Forelimb muscle (tissue), 1 donor: ENCODE data around the gene AKAP6. TPM values are rescaled to one million over a fixed set of nuclear protein-coding genes. Genes with fewer than 3 reads are reported as not detected.
"Not testable (repeated sequence)": the region's sequence is repeated elsewhere in the genome, so short reads cannot be mapped to it uniquely, and the experiment has no call there.

ENCODE experiments used
- DNase-seq: peaks from one replicate; pipeline ENCODE4 v3.0.0-alpha.2; 2013; ENCODE audit warnings: low read depth
- polyA plus RNA-seq: library from polyadenylated mRNA; unstranded; fragments of 120-200 nt; gene quantifications from one replicate; pipeline ENCODE4 v1.2.1, GENCODE V29; 2013; ENCODE audit not compliant: insufficient read length

AKAP6 gene
- polyA plus RNA-seq, 1 donor = 64.6 TPM

GRCh38 chr14:32744811-32745445 is 415.8 kb downstream of the AKAP6 start:
- no peak for DNase-seq

DNA sequence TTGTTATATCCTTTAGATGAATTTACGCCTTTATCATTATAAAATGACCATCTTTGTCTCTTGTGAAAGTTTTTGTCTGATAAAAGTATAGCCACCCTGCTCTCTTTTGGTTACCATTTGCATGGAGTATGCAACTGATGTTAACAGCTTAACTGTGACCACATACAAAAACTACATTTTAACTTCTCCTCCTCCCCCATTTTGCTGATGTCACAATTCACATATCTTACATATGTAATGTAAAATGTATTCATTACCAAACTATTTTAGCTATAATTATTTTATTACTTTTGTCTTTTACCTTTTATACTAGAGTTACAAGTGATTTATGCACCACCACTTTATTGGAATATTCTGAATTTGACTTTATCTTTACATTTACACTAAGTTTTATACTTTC is 425.1 kb downstream of the AKAP6 start:
- no peak for DNase-seq

DNA sequence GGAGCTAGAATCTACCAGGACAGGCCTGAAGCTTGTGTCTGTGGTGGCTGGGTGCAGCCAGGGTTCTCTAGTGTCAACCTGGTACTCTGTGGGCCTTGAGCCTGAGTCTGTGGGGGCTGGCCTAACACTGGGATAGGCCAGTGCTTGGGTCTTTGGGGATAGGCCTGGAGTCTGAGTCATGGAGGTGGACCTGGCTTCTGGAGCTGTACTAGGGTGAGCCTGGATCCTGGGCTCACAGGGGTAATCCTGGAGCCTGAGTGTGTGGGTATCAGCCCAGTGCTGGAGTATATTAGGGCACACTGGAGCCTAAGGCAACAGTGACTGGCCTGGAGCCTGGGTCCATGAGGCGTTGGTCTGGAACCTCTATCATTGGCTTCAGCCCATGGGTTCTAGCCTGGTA is 427.1 kb downstream of the AKAP6 start:
- DNase-seq = no peak

DNA sequence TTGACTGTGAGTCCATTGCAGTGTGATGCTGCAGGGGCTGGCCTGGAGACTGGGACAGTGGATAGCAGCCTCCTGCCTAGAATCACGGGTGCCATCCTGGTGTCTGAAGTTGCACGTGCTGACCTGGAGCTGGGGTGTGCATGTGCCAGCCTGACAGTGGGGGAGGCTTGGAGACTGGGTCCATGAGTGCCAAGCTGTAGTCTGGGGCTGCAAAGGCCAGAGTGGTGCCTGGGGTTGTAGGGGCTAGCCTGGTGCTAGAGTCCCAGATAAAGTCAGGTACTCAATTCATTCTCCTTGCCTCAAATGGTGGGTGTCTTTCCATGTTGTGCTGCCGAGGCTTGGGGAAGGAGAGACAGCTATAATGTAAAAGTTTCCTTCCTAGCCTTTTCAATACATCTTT is 427.7 kb downstream of the AKAP6 start:
- DNase-seq = no peak

DNA sequence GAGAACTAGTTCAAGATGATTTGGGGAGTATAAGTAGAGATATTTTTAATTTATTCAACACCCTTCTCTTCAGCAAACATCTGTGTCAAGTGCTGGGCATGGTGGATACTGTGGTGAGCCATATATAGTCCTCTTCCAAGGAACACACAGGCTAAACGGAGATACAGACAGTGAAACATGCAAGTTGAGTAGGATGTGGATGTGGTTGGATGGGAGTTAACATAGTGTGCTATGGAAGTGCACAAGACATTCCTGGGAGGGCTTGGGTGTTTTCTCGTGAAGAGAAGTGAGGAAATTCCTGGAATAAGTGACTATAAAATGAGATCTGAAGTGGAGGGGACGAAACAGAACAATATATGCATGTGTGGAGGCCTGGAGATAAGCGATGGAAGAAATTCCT is 428.5 kb downstream of the AKAP6 start:
- no peak for DNase-seq

DNA sequence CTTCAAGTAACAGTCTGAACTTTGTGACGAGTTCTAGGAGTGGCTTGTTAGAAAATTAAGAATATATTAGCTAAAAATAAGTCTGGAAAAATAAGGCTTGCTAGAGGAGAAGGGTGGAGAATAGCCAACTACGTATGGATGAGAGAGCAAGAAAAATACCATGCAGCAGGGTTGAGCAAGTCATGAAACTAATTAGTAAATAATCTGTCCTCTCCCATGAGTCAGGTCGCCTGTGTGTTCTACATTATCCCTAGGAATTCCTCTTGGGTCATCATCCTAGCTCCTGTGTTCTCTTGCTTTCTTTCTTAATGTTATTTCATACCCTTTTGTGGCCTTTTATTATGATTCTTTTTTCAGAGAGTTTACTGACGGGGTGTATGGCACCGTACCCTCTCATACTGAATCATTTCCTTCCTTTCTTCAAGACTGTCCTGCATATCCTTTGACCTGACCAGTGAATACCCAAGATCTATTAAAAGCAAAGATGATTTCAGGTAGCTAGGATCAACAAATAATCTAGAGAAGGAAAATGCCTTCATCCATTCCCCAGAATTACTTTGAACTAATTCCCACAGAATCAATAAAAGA is 432.4 kb downstream of the AKAP6 start:
- no peak for DNase-seq

DNA sequence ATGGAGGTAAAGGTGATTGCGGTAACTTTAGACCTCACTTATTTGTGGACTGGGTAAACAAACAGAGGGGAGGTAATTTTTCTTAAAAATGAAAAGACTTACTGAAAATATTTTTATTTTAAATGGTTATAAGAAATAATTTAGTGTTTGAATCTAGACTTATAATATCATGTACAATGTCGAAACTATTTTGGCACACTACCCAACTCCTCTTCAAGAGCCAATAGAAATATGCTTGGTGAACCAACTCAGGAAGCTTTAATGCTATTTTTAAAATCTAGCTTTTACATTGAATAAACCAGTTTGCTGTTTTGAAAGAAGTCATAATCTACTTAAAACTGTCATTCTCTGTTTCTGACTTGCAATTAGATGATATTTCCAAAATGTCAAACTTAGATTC is 433.8 kb downstream of the AKAP6 start:
- no peak for DNase-seq

- no peak for DNase-seq
Measured at GRCh38 chr14:32763673-32764072, 434.6 kb downstream of the AKAP6 start.

- no peak for DNase-seq
Measured at GRCh38 chr14:32764131-32764530, 435.0 kb downstream of the AKAP6 start.

- no peak for DNase-seq
Measured at GRCh38 chr14:32770422-32770821, 441.3 kb downstream of the AKAP6 start.

GRCh38 chr14:32774214-32774613 is 445.1 kb downstream of the AKAP6 start:
- no peak for DNase-seq

DNA sequence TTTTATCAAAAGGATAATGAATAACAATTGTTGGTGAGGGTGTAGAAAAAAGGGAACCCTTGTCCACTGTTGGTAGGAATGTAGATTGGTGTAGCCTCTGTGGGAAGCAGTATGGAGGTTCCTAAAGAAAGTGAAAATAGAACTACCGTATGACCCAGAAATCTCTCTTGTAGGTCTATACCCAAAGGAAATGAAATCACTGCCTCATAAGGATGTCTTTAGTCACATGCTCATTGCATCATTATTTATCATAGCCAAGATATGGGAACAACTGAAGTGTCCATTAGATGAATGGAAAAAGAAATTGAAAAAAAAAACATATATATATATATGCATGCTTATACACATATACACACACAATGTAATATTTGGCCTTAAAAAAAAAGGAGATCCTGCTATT is 450.7 kb downstream of the AKAP6 start:
- no peak for DNase-seq

- no peak for DNase-seq
Measured at GRCh38 chr14:32784405-32784804, 455.3 kb downstream of the AKAP6 start.

GRCh38 chr14:32785585-32785984 is 456.5 kb downstream of the AKAP6 start:
- DNase-seq = no peak

DNA sequence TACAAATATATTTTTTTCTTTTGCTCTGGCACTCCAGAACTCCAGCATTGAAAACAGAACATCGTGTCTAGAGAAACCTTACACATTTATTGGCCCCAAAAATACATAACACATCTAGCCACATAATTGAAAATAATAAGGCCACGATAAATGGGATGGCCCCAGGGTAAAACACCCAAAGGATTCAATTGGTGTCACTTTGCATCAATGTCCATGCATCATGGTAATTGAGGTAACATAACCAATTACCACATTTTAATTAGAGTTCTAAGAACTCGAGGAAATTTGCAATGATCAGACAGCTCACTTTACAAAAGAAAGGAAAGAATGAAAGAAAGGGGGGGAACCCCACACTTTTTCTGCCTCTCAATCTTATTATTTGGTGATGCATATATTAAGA is 457.8 kb downstream of the AKAP6 start:
- DNase-seq = no peak

- not testable (repeated sequence) for DNase-seq
Measured at GRCh38 chr14:32793033-32793432, 463.9 kb downstream of the AKAP6 start.

GRCh38 chr14:32800320-32800719 is 471.2 kb downstream of the AKAP6 start:
- DNase-seq = no peak

DNA sequence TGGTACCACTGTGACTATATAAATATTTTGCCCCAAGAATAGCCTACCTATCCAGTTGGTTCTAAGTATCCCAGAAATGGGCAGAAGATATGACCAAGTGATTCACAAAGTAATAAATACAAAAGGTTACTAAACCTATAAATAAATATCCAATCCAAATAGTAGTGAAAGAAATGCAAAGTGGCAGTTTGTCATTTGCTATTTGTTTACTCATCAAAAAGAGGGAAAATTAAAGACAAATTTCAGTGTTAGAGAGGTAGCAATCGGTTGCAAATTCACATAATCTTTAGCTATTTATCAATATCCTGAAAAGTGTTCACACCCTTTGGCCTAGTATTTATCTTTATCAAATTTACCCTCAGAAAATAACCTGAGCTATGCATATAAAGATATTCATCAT is 473.2 kb downstream of the AKAP6 start:
- no peak for DNase-seq

- no peak for DNase-seq
Measured at GRCh38 chr14:32805979-32806378, 476.9 kb downstream of the AKAP6 start.

GRCh38 chr14:32808644-32809043 is 479.5 kb downstream of the AKAP6 start:
- no peak for DNase-seq

- no peak for DNase-seq
Measured at GRCh38 chr14:32809255-32809654, 480.2 kb downstream of the AKAP6 start.

DNA sequence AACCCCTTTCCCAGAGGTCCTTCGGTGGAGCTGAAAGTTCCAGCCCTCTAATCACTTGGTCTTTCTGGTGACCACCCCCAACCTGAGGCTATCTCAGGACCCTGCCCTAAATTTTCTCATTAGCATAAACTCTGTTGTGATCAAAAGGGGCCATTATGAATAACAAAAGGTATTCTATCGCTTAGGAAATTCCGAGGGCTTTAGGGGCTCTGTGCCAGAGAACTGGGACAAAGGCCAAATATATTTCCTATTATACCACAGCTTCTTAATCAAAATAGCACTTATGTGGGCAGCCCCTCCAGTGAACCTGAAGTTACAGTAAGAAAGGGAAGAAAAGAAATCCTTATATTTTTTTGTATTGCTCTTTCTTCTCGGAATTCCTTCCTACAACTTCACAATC is 484.3 kb downstream of the AKAP6 start:
- DNase-seq = no peak

- DNase-seq = no peak
Measured at GRCh38 chr14:32814721-32815120, 485.6 kb downstream of the AKAP6 start.

- DNase-seq = no peak
Measured at GRCh38 chr14:32816588-32816987, 487.5 kb downstream of the AKAP6 start.
